Vagina (tissue), 2 donors: ENCODE measurements around the gene TEX26. TPM values are rescaled to one million over a fixed set of nuclear protein-coding genes. Genes with fewer than 3 reads are reported as not detected.
"Not testable (repeated sequence)": the region's sequence is repeated elsewhere in the genome, so short reads cannot be mapped to it uniquely, and the experiment has no call there.

Experiments
- DNase-seq, 2 donors: peaks; one replicate each; pipeline ENCODE4 v3.0.0-alpha.2; 2017; ENCODE audit errors: extremely low spot score in 2 of 2
- H3K27ac ChIP-seq: fragments of 200-600 bp; sonication (generic); one replicate; pipeline ENCODE4 v1.5.1; 2019
- H3K27me3 ChIP-seq: fragments of 200-600 bp; sonication (generic); one replicate; pipeline ENCODE4 v1.5.1; 2019
- H3K36me3 ChIP-seq, 2 donors: fragments of 200-600 bp; sonication (generic); one replicate each; pipeline ENCODE4 v1.5.1; 2017 to 2019
- H3K4me1 ChIP-seq: fragments of 200-600 bp; sonication (generic); one replicate; pipeline ENCODE4 v1.5.1; 2019
- H3K4me3 ChIP-seq, 2 donors: fragments of 200-600 bp; sonication (generic); 1 replicate in 1 of 2; 2 replicates in 1 of 2; pipeline ENCODE4 v1.5.1; 2016 to 2019
- H3K9me3 ChIP-seq: fragments of 200-600 bp; sonication (generic); one replicate; pipeline ENCODE4 v1.5.1; 2019
- CTCF ChIP-seq, 3 experiments: fragments of 450-650 bp in 2 of 3; fragments of 200-600 bp in 1 of 3; sonication (generic) in 1 of 3; IDR thresholded peaks; one replicate each; pipeline ENCODE4 v1.5.1; 2017 to 2019; ENCODE audit warnings: antibody characterized with exemption in 3 of 3, mild to moderate bottlenecking in 2 of 3, moderate library complexity in 2 of 3
- POLR2A ChIP-seq, 2 donors: fragments of 450-650 bp; IDR thresholded peaks; one replicate each; pipeline ENCODE4 v1.6.1; 2017; ENCODE audit warnings: antibody characterized with exemption in 2 of 2, mild to moderate bottlenecking in 2 of 2, moderate library complexity in 2 of 2
- POLR2AphosphoS5 ChIP-seq, 2 donors: sonication (generic); formaldehyde crosslinking; IDR thresholded peaks; one replicate each; pipeline ENCODE4 v1.9.0; 2017; ENCODE audit warnings: antibody characterized with exemption in 2 of 2, mild to moderate bottlenecking in 2 of 2, low read depth in 1 of 2; ENCODE audit not compliant: insufficient read depth in 1 of 2
- intact Hi-C: fragments of 100-400 bp; cut with DNase I; formaldehyde crosslinking; loops from one replicate; pipeline ENCODE4 v1.15.1; 2023
- total RNA-seq: library from RNA; depleted of rRNA; stranded (reverse); fragments of >200 nt; gene quantifications from one replicate; pipeline ENCODE4 v1.2.3, GENCODE V29; 2016

TEX26 gene
- total RNA-seq, 1 donor from 2014 or later: not detected

- H3K4me3 ChIP-seq: no peak overlapping the region
- H3K4me1 ChIP-seq: peaks cover 15% of the 10 kb centered on the region
- no peak for DNase-seq
- no peaks in the 10 kb centered on the region for H3K27me3 ChIP-seq
- TF ChIP-seq POLR2A (IDR thresholded peaks at IDR 0.05) (no peak), CTCF (IDR thresholded peaks at IDR 0.05) (no peak), POLR2AphosphoS5 (IDR thresholded peaks at IDR 0.05; ENCODE audit: insufficient read depth in 1 of 2, low read depth in 1 of 2) (no peak)
- no peak overlapping the region for H3K27ac ChIP-seq
- H3K9me3 ChIP-seq: no peaks in the 10 kb centered on the region
- no peaks in the 10 kb centered on the region for H3K36me3 ChIP-seq
- intact Hi-C loops: no loop called here
These were observed 5.7 kb upstream of the TEX26 start for GRCh38 chr13:30926781-30927180.

GRCh38 chr13:30927188-30927587, 5.3 kb upstream of the TEX26 start:
- peak overlapping the region; percentile 26 for H3K27ac ChIP-seq
- H3K27me3 ChIP-seq, DNase-seq, intact Hi-C loops, H3K4me3 ChIP-seq, H3K9me3 ChIP-seq, H3K36me3 ChIP-seq: not testable (repeated sequence)
- peaks cover 15% of the 10 kb centered on the region for H3K4me1 ChIP-seq

GRCh38 chr13:30927595-30927994, 4.9 kb upstream of the TEX26 start:
- TF ChIP-seq POLR2AphosphoS5 (IDR thresholded peaks at IDR 0.05; ENCODE audit: insufficient read depth in 1 of 2, low read depth in 1 of 2) (no peak), CTCF (IDR thresholded peaks at IDR 0.05) (no peak), POLR2A (IDR thresholded peaks at IDR 0.05) (no peak)
- intact Hi-C loops: no loop called here
- H3K27me3 ChIP-seq: no peaks in the 10 kb centered on the region
- no peaks in the 10 kb centered on the region for H3K36me3 ChIP-seq
- no peak overlapping the region for H3K4me3 ChIP-seq
- no peaks in the 10 kb centered on the region for H3K9me3 ChIP-seq
- H3K4me1 ChIP-seq: peaks cover 15% of the 10 kb centered on the region
- peak overlapping the region; percentile 26 for H3K27ac ChIP-seq
- no peak for DNase-seq

GRCh38 chr13:30928978-30929377, 3.5 kb upstream of the TEX26 start:
- no peak for DNase-seq
- Histone ChIP-seq H3K4me1 (peaks cover 8% of the 10 kb centered on the region), H3K36me3 (no peaks in the 10 kb centered on the region), H3K4me3 (no peak overlapping the region), H3K27me3 (no peaks in the 10 kb centered on the region), H3K27ac (no peak overlapping the region), H3K9me3 (no peaks in the 10 kb centered on the region)
- TF ChIP-seq POLR2A (IDR thresholded peaks at IDR 0.05) (no peak), CTCF (IDR thresholded peaks at IDR 0.05) (no peak), POLR2AphosphoS5 (IDR thresholded peaks at IDR 0.05; ENCODE audit: insufficient read depth in 1 of 2, low read depth in 1 of 2) (peak in 1 of 2 donors; percentile 40)
- intact Hi-C loops: no loop called here

- H3K36me3 ChIP-seq: no peaks in the 10 kb centered on the region
- H3K27me3 ChIP-seq: no peaks in the 10 kb centered on the region
- intact Hi-C loops: no loop called here
- H3K27ac ChIP-seq: no peak overlapping the region
- no peaks in the 10 kb centered on the region for H3K4me1 ChIP-seq
- DNase-seq: no peak
- H3K4me3 ChIP-seq: no peak overlapping the region
- H3K9me3 ChIP-seq: no peaks in the 10 kb centered on the region
- TF ChIP-seq CTCF (IDR thresholded peaks at IDR 0.05): no peak
- TF ChIP-seq POLR2AphosphoS5 (IDR thresholded peaks at IDR 0.05; ENCODE audit: insufficient read depth in 1 of 2, low read depth in 1 of 2): no peak
- TF ChIP-seq POLR2A (IDR thresholded peaks at IDR 0.05): no peak
These were observed 856 bp downstream of the TEX26 start for GRCh38 chr13:30933354-30933670.

- Histone ChIP-seq H3K4me1 (no peaks in the 10 kb centered on the region), H3K27ac (no peak overlapping the region), H3K9me3 (no peaks in the 10 kb centered on the region), H3K27me3 (no peaks in the 10 kb centered on the region), H3K36me3 (no peaks in the 10 kb centered on the region), H3K4me3 (no peak overlapping the region)
- intact Hi-C loops: no loop called here
- DNase-seq: no peak
- TF ChIP-seq CTCF (IDR thresholded peaks at IDR 0.05): no peak
- no peak for TF ChIP-seq POLR2A (IDR thresholded peaks at IDR 0.05)
- no peak for TF ChIP-seq POLR2AphosphoS5 (IDR thresholded peaks at IDR 0.05; ENCODE audit: insufficient read depth in 1 of 2, low read depth in 1 of 2)
These were observed 1.9 kb downstream of the TEX26 start for GRCh38 chr13:30934381-30934780.
